HG03439 (cell line): Measurements from ENCODE around the gene SHISA7.

ENCODE experiments used
- ATAC-seq: cut with Tn5 transposase; IDR thresholded peaks from one replicate; pipeline ENCODE4 v1.9.1; 2021; ENCODE audit warnings: mild to moderate bottlenecking, moderate library complexity; ENCODE audit not compliant: unreplicated experiment

Gene SHISA7

DNA sequence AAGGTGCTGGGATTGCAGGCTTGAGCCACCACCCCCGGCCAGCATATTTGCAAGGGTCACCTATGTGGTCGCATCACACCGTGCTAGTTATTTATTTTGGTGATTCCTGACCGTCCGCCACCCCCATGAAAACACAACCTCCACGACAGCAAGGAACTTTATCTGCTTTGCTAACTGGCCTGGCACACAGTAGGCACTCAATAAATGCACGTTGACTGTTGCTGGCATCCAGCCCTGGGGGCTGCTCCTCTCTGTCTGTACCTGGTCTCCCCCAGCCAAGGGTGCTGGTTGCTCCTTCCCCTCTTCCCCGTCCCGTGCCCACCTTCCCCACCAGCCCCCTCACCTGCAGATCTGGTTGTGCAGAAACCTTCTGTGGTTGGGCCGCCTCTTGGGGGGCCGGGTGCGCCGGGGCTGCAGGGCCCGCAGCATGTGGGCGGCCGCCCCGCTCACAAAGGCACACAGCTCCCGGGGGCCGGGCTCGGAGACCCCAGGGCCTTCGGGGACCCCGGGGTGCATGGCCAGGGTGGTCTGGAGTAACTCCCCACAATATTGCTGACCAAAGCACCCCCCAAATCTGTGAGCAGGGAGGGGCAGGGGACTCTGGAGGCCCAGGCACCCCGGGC lies 21.1 kb upstream of the SHISA7 start:
- ATAC-seq: no peak

DNA sequence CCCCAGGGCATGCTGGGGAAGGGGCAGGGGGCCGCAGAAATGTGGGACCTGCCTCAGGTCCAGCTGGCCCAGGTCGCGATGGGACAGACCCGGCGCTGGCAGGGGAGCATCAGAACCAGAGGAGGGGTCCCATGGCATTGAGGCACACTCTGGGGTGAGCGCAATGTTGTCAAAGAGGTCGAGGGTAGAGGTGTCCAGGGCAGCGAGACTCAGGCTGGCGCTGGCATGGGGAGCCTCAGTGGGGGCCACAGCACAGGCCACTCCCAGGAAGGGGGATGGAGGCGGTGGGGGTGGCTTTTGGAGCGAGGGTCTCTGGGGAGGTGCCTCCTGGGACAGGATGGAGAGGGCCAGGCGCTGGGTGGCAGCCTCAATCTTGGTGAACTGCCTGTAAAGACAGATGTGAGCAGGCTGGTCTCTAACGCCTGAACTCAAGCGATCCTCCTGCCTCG lies 20.5 kb upstream of the SHISA7 start:
- ATAC-seq: no peak

DNA sequence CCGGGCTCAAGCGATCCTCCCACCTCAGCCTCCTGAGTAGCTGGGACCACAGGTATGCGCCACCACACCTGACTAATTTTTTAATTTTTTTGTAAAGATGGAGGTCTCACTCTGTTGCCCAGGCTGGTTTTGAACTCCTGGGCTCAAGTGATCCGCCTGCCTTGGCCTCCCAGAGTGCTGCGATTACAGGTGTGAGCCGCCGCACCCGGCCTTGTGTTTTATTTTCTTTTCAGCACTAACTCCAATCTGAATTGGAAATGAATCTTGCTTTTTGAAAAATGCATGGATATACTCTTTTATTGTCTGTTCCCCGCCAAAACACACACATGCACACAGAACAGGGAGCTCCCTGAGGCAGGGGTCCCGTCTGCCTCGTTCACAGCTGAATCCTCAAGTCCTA lies 19.6 kb upstream of the SHISA7 start:
- no peak for ATAC-seq

DNA sequence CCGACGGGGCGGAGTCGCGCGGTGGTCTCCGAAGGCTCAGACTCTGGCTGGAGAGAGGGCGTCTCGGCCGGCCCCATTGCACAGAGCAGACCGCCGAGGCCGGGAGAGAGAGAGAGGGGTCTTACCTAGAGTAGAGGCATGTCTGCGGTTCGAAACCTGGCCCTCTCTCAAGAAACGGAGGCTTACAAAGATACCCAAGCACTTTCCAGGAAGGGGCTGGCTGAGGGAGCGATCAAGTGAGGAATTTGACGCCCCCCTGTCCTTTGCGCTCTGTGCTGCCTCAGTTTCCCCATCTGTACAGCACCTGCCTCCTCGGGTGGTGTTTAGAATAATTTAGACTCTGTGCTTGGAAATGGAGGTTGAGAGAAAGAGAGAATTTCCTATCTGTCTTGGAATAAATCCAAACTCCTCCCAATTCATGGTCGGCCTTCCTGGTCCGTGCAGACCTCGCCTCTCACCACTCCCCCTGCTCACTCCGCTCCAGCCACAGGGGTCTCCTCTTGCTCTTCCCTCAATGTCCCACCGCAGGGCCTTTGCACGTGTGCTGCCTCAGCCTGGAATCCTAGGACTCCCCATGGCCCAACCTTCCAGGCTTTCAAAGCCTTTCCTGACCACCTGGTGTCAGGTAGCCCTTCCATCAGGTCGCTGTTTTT lies 19.0 kb upstream of the SHISA7 start:
- no peak for ATAC-seq

DNA sequence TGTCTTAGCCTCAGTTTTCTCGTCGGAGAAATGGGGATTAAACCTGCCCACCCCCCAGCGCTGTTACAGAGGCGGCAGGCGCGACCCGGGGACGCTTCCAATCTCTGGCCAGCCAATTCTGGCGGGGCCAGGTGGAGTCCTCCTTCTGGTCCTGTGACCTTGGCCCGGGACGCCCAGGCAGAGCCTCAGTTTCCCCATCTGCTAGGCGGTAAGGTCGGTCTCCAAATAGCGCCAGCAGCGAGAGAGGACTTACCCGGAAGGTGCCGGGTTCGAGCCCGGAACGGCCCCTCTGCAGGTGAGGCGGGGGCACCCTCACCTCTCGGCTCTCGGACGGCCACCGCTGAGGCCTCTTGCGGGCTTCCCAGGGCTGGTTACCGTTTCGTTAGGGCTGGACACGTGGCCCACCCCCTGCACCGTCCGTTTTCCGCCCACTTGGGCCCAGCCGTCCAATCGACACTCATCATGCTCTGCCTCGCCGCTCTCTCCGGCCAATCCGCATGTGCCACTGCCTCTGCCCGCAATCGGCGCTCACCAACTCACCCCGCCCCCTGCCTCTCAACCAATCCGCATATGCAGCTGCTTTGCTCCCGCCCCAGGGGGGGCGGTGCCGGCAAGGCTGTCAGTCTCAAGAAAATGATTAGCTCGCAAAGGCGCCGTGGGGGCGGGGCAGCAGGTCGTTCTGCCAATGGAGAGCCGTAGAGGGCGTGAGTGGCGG lies 18.3 kb upstream of the SHISA7 start, which contains the start of gene ISOC2:
Gene ISOC2, minus strand, starts transcription at position 384 of the 715 bp plus-strand sequence. CDS start 5,156 bp downstream, outside the sequence.
- ATAC-seq: peak; percentile 93

DNA sequence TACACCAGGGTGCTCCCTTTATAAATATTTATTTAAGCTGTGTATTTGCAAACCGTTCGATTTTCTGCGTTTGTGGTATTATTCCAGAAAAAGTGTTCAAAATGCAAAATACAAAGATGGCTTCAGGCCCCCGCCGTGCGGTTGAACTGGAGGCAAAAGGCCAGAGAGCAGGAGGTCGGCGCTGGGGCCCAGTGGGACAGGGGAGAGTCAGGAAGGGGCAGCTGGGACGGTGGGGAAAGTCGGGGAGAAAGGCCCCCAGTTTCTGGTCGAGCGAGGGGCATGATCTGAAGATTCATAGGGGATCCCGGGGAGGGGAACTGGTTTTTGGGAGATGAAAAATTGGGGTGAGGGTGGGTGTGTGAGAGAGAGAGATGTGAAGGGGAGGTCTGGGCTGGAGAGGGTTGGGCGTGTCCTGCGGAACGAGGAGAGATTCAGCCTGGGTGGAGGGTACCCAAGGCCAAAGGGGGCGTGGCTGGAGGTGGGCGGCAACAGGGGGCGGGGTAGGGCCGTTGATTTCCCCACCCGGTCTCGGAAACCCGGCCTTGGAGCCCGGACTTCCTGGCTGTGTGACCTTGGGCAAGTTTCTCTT lies 17.7 kb upstream of the SHISA7 start:
- no peak for ATAC-seq

DNA sequence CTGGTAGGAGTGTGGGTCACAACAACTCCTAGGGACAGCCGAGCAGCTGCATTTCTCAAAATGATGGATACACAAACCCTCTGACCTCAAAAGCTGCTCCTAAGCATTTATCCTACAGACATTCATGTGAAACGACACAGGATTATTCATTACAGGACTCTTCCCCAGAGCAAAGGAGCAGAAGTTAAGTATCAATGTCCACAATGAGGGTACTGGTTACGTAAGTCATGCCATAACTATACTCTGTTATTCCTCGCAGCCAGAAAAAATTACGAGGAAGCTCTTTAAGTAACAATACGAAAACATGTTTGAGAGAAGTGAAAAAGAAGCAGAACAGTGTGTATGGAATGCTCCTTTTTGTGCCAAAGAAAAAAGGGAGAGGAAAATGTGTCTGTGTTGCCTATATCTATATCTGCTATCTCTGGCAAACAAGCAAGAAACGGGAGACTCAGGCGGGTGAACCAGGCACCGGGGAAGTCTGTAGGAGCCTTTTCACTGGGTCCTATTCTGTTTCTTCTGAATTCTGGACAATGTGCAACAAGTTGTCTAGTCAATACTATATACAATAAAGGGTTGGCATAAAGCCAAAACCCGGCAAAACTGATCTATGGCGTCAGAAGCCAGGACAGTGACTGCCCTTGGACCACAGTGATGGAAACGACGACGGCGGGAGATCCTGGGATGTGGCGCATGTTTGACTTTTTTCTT lies 17.0 kb upstream of the SHISA7 start:
- ATAC-seq: no peak

DNA sequence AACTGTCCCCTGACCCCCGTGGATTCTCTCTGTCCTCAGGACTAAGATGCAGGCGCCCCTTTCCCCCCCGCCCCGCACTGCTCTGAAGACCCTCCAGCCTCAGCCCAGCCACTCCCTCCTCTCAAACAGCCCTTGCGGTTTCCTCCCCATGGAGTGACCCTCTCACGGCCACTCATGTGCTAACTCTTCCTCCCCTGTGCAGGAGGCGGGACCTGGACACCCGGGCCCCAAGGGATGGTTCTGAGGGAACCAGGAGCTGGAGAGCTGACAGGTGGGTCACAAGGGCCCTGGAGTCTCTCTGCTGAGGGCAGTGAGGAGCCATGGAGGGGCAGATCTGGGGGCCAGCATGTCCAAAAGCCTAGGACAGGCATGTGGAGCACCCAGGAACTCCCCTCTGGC lies 16.4 kb upstream of the SHISA7 start:
- ATAC-seq: no peak

DNA sequence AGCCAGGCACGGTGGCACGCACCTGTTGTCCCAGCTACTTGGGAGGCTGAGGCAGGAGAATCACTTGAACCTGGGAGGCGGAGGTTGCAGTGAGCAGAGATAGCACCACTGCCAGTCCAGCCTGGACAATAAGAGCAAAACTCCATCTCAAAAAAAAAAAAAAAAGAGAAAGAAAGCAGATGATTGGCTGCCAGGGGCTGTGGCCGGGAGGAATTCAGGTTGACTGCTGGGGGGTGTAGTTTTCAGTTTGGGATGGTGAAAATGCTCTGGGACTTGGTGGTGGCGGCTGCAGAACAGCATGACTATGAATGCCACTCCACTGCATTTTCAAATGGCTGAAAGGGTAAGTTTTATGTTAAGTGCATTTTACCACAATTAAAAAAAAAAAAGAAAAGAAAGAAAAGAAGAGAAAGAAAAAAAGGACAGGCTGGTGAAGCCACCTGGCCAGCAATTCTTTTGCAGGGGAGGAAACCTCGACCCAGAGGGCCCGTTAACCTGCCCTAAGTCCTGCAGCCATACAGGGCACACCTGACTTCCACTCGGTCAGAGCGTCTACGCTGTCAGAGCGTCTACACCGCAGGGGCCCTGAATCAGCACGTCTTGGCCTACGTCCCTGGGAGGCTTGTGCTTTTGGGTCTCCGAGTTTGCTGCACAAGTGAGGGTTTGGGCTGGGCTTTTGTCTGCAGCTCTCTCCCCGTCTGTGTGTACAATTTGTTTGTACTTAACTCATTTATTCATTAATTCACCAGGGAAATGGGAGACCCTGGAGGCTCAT lies 14.8 kb upstream of the SHISA7 start:
- no peak for ATAC-seq

DNA sequence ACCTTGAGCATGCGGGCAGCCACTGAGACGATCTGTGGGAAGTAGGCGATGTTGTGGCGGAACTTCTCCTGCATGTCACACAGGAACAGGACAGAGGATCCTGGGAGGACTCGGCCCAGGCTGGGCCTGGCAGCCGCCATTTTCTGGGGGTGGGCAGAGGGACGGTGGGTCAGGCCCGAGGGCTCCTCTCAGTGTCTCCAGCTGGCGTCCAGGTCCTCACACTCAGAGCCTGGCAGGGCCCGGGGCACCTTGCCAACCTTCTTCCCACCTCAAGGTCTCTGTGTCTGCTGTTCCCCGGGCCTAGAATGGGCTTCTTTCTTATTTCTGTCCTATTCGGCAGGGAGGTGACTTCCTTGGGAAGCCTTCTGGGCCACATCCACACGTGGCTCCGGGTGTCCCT lies 13.2 kb upstream of the SHISA7 start:
- no peak for ATAC-seq

DNA sequence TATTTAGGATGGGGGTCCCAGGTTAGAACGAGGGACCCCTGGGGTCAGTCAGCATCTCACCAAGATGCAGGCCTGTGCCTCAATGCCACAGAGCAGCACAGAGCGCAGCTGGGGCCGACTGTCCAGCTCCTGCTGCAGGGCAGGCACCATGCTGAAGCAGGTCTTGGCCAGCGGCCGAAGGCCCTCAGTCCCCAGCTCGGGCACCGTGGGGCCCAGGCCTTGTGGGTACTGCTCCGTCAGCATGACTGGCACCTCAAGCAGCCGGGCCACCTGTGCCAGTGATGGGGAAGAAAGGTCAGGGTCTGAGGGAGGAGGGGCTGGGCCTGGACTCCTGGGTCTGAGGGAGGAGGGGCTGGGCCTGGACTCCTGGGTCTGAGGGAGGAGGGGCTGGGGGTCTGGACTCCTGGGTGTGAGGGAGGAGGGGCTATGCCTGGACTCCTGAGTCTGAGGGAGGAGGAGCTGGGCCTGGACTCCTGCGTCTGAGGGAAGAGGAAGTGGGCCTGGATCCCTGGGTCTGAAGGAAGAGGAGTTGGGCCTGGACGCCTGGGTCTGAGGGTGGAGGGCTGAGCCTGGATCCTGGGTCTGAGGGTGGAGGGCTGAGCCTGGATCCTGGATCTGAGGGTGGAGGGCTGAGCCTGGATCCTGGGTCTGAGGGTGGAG lies 12.6 kb upstream of the SHISA7 start:
- no peak for ATAC-seq

DNA sequence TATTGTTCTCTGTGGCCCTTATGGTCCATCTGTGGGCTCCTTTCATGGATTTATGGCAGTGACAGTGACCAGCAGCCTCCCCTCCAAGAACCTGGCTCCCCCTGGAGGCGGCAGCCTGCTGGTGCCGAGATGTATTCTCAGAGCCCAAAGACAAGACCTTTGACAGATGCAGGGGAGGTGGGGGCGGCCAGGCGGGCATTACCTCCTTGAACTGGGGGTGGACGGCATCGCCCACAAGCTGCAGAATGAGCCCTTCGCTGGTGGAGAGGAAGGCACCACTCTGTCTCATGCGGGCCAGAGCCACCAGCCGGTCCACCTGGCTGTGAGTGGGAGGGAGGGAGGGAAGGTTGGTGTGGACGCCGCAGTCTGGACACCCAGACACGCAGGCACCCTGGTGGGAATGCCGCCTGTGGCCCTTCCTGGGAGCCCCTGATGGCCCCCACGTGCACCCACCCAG lies 11.7 kb upstream of the SHISA7 start:
- ATAC-seq: no peak

DNA sequence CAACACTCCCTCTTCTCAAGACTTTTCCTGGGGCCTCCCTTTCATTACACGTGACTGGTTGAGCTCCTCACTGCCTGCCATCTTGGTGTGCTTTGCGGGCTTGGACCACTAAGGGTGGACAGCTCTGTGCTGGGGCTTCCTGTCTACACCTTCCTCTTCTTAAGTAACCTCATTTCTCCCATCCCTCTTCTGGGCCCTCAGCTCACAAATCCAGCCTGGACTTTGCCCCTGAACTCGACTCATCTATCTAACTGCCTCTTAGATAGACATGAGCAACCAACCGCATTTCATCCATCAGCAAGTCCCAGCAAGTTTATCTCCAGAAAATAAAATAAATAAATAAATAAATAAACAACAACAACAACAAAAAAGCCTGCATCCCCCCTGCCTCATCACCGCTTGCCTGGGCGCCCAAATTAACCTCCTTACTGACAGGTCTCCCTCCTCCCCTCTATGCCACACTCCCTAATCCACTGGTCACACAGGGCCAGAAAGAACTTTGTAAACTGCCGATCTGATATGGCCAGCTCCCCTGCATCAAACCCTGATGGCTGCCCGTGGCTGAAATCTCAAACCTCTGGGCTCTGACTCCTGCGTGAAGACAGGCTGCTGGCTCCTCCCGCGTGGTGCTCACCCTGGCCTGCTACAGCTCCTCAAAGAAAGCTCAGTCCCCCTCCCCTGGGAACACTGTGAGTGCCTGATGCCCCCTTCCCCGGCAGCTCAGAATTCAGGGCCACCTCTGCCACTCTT lies 10.6 kb upstream of the SHISA7 start:
- ATAC-seq: no peak

DNA sequence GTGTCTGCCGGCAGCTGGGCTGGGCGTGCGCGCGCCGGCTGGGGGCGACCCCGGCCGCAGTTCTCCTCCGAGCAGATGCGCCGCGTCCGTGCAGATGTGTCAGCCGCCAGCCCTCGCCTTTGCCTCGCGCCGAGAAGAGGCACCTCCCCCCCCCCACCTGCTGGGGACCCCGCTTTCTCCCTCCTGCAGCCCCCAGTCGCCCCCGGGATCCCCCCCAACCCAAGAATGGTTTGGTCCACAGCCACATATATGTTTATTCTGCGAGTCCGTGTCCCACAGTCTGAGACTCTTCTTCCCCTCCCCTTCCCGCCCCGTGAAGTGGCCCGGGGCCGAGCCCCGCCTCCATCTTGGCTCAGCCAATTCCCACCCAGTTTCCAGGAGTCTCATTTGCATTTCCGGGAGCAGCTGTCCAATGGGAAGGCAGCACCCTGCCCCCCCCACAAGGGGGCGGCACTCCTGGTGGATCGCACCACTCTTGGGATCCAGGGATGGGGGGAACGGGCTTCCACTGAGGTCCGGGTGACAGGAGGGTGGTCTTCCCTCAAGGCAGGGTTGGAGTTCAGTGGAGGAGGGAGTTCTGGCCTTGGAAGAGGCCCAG lies 9.7 kb upstream of the SHISA7 start:
- no peak for ATAC-seq

DNA sequence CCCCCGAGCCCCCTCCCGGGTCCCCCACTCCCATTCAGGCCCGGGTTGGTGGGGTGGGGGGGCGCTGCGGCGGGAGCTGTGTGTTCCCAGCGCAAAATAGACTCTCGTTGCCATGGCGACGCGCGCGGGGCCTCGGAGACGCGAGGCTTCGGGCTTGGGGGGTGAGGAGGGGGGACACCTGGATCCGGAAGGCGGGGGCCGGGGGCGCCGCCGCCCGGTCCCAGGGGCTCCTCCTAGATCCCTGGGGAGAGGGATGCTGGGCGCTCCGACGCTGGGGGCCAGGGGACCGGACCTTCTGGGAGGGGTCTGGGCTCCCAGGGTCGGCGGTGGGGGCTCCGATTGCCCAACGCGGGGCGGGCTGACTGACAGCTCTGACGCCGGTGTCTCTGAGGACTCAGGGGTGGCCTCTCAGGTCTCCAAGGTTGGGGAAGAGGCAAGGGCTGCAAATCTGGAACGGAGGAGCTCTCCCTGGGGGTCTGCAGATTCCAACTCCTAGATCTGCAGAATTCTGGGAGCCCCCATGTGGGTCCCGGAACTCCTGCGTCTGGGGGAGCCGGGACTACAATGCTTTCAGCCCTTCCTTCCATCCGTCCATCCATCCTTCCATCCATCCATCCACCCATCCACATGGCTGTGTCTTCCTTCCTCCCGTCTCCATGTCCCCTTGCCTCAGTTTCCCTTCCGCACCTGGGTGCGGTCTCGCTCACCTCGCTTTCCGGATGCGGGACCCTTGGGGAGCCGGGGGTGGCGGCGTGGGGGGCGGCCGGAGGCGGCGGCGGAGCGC lies 9.1 kb upstream of the SHISA7 start:
- no peak for ATAC-seq

DNA sequence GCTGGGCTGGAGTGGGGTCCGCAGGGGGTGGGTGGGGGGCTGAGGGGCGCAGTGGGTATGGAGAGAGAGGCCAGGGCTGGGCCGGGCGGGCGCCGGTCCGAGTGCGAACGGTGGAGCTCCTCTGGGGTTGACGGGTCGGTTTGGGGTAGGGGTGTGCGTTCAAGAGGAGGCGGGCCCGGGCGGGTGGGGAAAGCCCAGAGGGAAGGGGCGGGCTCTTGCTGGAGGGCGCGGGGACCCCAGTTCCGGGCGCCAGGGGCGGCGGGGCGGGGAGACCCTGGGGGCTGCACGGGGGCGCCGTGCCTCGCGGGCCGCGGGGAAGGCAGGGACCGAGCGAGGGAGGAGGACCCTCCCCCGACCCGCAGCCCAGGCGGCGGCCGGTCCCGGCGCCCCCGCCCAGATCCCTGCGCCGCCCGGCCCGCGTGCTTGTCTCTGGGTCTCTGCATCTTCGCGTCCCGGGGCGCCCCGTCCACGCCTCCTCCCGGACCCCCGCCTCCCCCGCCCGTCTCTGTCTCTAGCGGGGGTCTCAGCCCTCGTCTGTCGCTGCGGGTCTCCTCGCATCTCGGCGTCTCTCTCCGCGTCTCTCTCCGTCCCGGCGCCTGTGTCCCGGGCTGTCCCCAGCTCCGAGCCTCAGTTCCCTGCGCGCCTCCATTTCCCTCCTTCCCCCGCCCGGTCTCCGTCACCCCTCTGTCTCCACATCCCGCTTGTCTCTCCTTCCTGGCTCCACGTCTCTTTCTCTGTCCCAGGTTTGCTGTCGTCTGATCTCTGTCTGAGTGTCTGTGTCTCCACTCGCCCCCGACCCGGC lies 8.3 kb upstream of the SHISA7 start:
- no peak for ATAC-seq

DNA sequence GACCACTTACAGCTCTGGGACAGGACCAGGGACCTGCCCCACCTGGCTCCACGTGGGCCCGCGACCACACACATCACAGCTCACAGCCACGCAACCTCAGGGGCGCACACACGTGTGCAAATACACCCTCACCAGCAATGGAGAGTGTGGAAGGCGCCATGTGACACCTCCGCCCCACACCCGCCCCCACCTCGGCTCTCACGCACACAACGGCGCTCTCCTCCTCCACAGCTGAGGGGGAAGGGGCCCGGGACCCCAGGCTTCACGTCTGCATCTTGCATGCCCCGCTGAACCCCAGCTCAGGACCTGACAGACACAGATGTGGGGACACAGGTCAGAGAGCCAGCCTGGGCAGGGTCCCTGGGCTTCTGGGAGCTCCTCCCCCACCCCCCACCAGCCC lies 6.4 kb upstream of the SHISA7 start:
- ATAC-seq: no peak
